DOHH2 (cell line): ENCODE data around the gene SIRT3.

ENCODE experiments used
- EZH2phosphoT487 ChIP-seq: fragments of 200-600 bp; sonication (generic); IDR thresholded peaks from 2 replicates; pipeline ENCODE4 v1.6.1; 2017; ENCODE audit warnings: borderline replicate concordance, mild to moderate bottlenecking, antibody characterized with exemption, low read length, moderate library complexity, mixed read lengths
- TF ChIP-seq, protein P1 (sequence below): fragments of 200-600 bp; sonication (generic); IDR thresholded peaks from one replicate; pipeline ENCODE4 v1.5.1; 2014; ENCODE audit warnings: antibody characterized with exemption, mild to moderate bottlenecking, low read depth, low read length; ENCODE audit not compliant: poor library complexity, severe bottlenecking

DNA sequence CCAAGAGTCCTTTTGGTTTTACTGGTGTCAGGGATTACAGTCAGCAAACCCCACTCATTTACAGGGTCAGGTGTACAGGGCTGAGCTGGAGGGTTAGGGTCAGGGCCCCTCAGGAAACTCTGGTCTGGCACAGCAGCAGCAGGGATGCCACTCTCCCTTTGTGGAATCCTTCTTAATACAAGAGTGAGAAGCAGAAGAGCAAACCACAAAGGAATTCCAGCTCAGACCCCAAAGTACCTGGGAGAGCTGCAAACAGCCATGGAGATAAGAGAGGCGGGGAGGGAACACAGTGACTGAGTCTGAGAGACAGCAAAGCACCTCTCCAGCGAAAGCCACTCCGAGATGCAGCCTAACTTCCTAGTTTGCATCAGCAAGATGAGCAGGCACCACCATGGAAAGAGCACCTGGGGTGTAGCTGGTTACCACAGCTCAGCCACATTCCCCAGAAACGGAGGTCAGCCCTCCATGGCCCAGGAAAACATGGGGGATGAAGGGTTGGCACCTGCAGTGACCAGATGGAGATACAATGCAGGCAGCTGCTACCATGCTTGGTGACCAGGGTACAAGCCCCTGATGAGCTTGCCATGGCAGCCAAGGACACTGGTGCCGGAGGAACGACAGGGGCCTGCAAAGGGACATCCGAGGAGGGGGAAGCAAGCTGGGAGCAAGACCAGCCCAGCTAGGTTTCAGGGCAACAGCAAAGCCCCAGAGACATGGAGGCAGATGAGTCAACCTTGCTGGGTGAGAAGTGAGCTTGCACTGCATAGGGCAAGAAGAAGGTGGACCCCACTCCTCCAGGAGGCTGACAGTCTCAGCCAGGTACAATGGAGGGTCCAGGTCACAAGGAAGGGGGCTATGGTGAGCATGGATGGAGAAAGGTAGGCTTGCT is 32.8 kb downstream of the SIRT3 start:
- TF ChIP-seq, protein P1, sequence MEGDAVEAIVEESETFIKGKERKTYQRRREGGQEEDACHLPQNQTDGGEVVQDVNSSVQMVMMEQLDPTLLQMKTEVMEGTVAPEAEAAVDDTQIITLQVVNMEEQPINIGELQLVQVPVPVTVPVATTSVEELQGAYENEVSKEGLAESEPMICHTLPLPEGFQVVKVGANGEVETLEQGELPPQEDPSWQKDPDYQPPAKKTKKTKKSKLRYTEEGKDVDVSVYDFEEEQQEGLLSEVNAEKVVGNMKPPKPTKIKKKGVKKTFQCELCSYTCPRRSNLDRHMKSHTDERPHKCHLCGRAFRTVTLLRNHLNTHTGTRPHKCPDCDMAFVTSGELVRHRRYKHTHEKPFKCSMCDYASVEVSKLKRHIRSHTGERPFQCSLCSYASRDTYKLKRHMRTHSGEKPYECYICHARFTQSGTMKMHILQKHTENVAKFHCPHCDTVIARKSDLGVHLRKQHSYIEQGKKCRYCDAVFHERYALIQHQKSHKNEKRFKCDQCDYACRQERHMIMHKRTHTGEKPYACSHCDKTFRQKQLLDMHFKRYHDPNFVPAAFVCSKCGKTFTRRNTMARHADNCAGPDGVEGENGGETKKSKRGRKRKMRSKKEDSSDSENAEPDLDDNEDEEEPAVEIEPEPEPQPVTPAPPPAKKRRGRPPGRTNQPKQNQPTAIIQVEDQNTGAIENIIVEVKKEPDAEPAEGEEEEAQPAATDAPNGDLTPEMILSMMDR, result no peak
- TF ChIP-seq EZH2phosphoT487, result no peak
